Ishikawa (cell line): Measurements from ENCODE around the gene STX2.

Experiments used
- CEBPB ChIP-seq: IDR thresholded peaks from 2 replicates; pipeline ENCODE4 v1.6.1; 2012
- CREB1 ChIP-seq: IDR thresholded peaks from 2 replicates; pipeline ENCODE4 v1.6.1; 2012; ENCODE audit warnings: low read depth
- EGR1 ChIP-seq: IDR thresholded peaks from 2 replicates; pipeline ENCODE4 v1.6.1; 2012
- EP300 ChIP-seq: IDR thresholded peaks from 2 replicates; pipeline ENCODE4 v1.6.1; 2012; ENCODE audit warnings: borderline replicate concordance
- FOXM1 ChIP-seq: IDR thresholded peaks from 2 replicates; pipeline ENCODE4 v1.6.1; 2012; ENCODE audit warnings: low read depth, borderline replicate concordance
- MAX ChIP-seq: IDR thresholded peaks from 2 replicates; pipeline ENCODE4 v1.6.1; 2012
- NFIC ChIP-seq: IDR thresholded peaks from 2 replicates; pipeline ENCODE4 v1.6.1; 2012
- RAD21 ChIP-seq: IDR thresholded peaks from 2 replicates; pipeline ENCODE4 v1.6.1; 2012; ENCODE audit warnings: low read depth
- REST ChIP-seq: IDR thresholded peaks from 2 replicates; pipeline ENCODE4 v1.6.1; 2012; ENCODE audit warnings: low read depth, mild to moderate bottlenecking
- TAF1 ChIP-seq: IDR thresholded peaks from 2 replicates; pipeline ENCODE4 v1.6.1; 2012; ENCODE audit warnings: low read depth, mild to moderate bottlenecking
- TCF12 ChIP-seq: IDR thresholded peaks from 2 replicates; pipeline ENCODE4 v1.6.1; 2012; ENCODE audit warnings: low read depth
- TEAD4 ChIP-seq: IDR thresholded peaks from 2 replicates; pipeline ENCODE4 v1.6.1; 2012
- USF1 ChIP-seq: IDR thresholded peaks from 2 replicates; pipeline ENCODE4 v1.6.1; 2012
- YY1 ChIP-seq: IDR thresholded peaks from 2 replicates; pipeline ENCODE4 v1.6.1; 2012; ENCODE audit warnings: low read depth
- ZBTB7A ChIP-seq: IDR thresholded peaks from 2 replicates; pipeline ENCODE4 v1.6.1; 2012; ENCODE audit warnings: low read depth

The STX2 gene

GRCh38 chr12:130742716-130743115, 96.3 kb downstream of the STX2 start:
- TF ChIP-seq RAD21 (no peak), USF1 (no peak), ZBTB7A (no peak), TEAD4 (no peak), CEBPB (no peak), CREB1 (no peak), EP300 (no peak), FOXM1 (no peak), EGR1 (no peak), YY1 (no peak), NFIC (no peak), TCF12 (no peak), MAX (no peak)

- TF ChIP-seq TEAD4 = no peak
- TF ChIP-seq REST = no peak
- no peak for TF ChIP-seq EGR1
- TF ChIP-seq CREB1 = no peak
- no peak for TF ChIP-seq FOXM1
- TF ChIP-seq USF1 = no peak
- TF ChIP-seq TCF12 = no peak
- no peak for TF ChIP-seq EP300
- no peak for TF ChIP-seq YY1
- TF ChIP-seq MAX = no peak
- TF ChIP-seq CEBPB = no peak
- TF ChIP-seq TAF1 = no peak
- no peak for TF ChIP-seq RAD21
Observed at GRCh38 chr12:130742112-130742511, 96.9 kb downstream of the STX2 start.
